Measurements from ENCODE around the gene FAM135A.

GRCh38 chr6:70363741-70364493, 49.4 kb upstream of the FAM135A start:
- TF ChIP-seq EZH2 (IDR thresholded peaks at IDR 0.05; ENCODE audit: insufficient read depth, poor library complexity, severe bottlenecking) (no peak), EZH2phosphoT487 (IDR thresholded peaks at IDR 0.05; ENCODE audit: insufficient read depth, low read depth) (no peak)

Data from GM23248 (cell line).